GM12891 (cell line): ENCODE data around the gene TMC5.

Source experiments
- DNase-seq: peaks from one replicate; pipeline ENCODE4 v3.0.0; 2011; ENCODE audit warnings: low spot score; ENCODE audit not compliant: insufficient read length
- FAIRE-seq: peaks from 2 replicates; lab custom pipeline; 2011; peaks lifted over from hg19 to GRCh38; lab: Jason Lieb, UNC
- PAX5 ChIP-seq: IDR thresholded peaks from 2 replicates; pipeline ENCODE4 v1.6.1; 2011; ENCODE audit warnings: low read length, moderate library complexity, mild to moderate bottlenecking; ENCODE audit not compliant: insufficient read depth, severe bottlenecking
- POLR2A ChIP-seq: IDR thresholded peaks from 2 replicates; pipeline ENCODE4 v1.6.1; 2011; ENCODE audit warnings: low read depth, low read length, control low read depth
- POLR2AphosphoS5 ChIP-seq: IDR thresholded peaks from 2 replicates; pipeline ENCODE4 v1.6.1; 2011; ENCODE audit warnings: low read depth, low read length, control low read depth
- POU2F2 ChIP-seq: IDR thresholded peaks from 2 replicates; pipeline ENCODE4 v1.6.1; 2011; ENCODE audit warnings: low read depth, mild to moderate bottlenecking, control low read depth, low read length, moderate library complexity
- SPI1 ChIP-seq: IDR thresholded peaks from 2 replicates; pipeline ENCODE4 v1.6.1; 2011; ENCODE audit warnings: low read depth, low read length, control low read depth
- TAF1 ChIP-seq: IDR thresholded peaks from 2 replicates; pipeline ENCODE4 v1.6.1; 2011; ENCODE audit warnings: low read depth, low read length, control low read depth

The TMC5 gene

GRCh38 chr16:19431636-19432340 is 14.1 kb downstream of the TMC5 start:
- FAIRE-seq, result no peak
- DNase-seq, result no peak
- no peak for TF ChIP-seq PAX5
- TF ChIP-seq TAF1, result no peak
- TF ChIP-seq POLR2A, result no peak

GRCh38 chr16:19432429-19432828 is 14.7 kb downstream of the TMC5 start:
- FAIRE-seq (no peak), DNase-seq (no peak)
- TF ChIP-seq TAF1 (no peak), POU2F2 (no peak), PAX5 (no peak), POLR2AphosphoS5 (no peak), SPI1 (no peak), POLR2A (no peak)

- FAIRE-seq (no peak), DNase-seq (no peak)
- TF ChIP-seq SPI1, result no peak
Measured at GRCh38 chr16:19434584-19434983, 16.9 kb downstream of the TMC5 start.

- no peak for TF ChIP-seq POU2F2
- TF ChIP-seq POLR2A, result no peak
- no peak for TF ChIP-seq SPI1
- TF ChIP-seq PAX5, result no peak
- TF ChIP-seq POLR2AphosphoS5, result no peak
- no peak for TF ChIP-seq TAF1
- FAIRE-seq (peak; percentile 48), DNase-seq (no peak)
Measured at GRCh38 chr16:19436540-19436939, 18.9 kb downstream of the TMC5 start.

- no peak for TF ChIP-seq PAX5
- no peak for TF ChIP-seq TAF1
- no peak for TF ChIP-seq POU2F2
- TF ChIP-seq POLR2A, result no peak
- no peak for TF ChIP-seq SPI1
- no peak for TF ChIP-seq POLR2AphosphoS5
- FAIRE-seq (no peak), DNase-seq (no peak)
Measured at GRCh38 chr16:19437280-19437679, 19.6 kb downstream of the TMC5 start.

GRCh38 chr16:19438739-19439138 is 21.1 kb downstream of the TMC5 start:
- DNase-seq (no peak), FAIRE-seq (no peak)
- no peak for TF ChIP-seq POLR2A

GRCh38 chr16:19439483-19439882 is 21.8 kb downstream of the TMC5 start:
- TF ChIP-seq POLR2A (no peak), TAF1 (no peak), PAX5 (no peak), POU2F2 (no peak), POLR2AphosphoS5 (no peak), SPI1 (no peak)
- FAIRE-seq (no peak), DNase-seq (no peak)

GRCh38 chr16:19443659-19444058 is 26.0 kb downstream of the TMC5 start:
- TF ChIP-seq PAX5, result no peak
- no peak for TF ChIP-seq POU2F2
- TF ChIP-seq TAF1, result no peak
- no peak for TF ChIP-seq POLR2A
- TF ChIP-seq SPI1, result no peak
- no peak for TF ChIP-seq POLR2AphosphoS5
- FAIRE-seq, result no peak

GRCh38 chr16:19446300-19446846 is 28.7 kb downstream of the TMC5 start:
- no peak for DNase-seq
- no peak for FAIRE-seq
- TF ChIP-seq POLR2A (no peak), SPI1 (no peak), POU2F2 (no peak), POLR2AphosphoS5 (no peak), TAF1 (no peak), PAX5 (no peak)

More at GRCh38 chr16:19443659-19444058, 26.0 kb downstream of the TMC5 start:
- no peak for DNase-seq

- DNase-seq, result no peak
- no peak for FAIRE-seq
- TF ChIP-seq TAF1 (no peak), PAX5 (no peak), POLR2AphosphoS5 (no peak), SPI1 (no peak), POLR2A (no peak), POU2F2 (no peak)
Measured at GRCh38 chr16:19446886-19447285, 29.2 kb downstream of the TMC5 start.
